Central memory CD4-positive, alpha-beta T cell (primary cell): ENCODE measurements around the gene INO80D.
"Not testable (repeated sequence)": the region's sequence is repeated elsewhere in the genome, so short reads cannot be mapped to it uniquely, and the experiment has no call there.

Experiments used
- DNase-seq: peaks from one replicate; pipeline ENCODE4 v3.0.0; 2022

Gene INO80D

DNA sequence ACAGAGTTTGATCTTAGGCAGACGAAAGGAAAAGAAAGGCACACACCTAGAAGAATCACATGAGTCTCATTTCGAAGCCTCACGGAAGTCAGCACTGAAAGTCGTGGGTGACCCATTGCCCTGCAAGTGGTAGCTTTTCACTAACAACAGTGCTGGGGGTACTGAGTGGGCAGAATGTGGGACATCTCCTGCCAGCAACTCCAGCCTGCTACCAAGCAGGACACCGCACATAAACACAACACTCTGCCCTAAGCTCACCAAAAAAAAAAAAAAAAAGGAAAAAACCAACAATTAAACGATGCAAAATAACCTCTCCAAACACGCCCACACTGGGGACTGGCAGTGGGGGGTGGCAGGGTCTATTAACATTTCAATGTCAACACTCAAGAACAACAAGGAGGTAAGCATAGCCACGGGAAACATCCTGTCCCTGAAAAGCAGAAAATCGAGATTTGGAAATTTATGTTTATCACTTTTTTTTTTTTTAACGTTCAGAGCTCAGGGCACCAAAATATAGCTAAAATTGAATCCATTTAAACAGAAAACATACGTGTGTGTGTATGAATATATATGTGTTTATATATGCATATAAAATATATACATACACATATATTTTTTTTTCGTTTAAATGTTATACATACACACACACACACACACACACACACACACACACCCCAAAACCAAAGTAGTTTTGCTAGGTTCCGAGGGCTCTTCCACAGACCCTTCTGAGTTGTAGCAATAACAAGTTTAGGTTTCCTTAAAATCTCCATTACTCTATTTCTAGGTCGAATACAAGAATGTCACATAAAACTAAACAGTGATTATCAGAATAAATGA is 2.2 kb downstream of the INO80D start:
- DNase-seq = peak; percentile 3

DNA sequence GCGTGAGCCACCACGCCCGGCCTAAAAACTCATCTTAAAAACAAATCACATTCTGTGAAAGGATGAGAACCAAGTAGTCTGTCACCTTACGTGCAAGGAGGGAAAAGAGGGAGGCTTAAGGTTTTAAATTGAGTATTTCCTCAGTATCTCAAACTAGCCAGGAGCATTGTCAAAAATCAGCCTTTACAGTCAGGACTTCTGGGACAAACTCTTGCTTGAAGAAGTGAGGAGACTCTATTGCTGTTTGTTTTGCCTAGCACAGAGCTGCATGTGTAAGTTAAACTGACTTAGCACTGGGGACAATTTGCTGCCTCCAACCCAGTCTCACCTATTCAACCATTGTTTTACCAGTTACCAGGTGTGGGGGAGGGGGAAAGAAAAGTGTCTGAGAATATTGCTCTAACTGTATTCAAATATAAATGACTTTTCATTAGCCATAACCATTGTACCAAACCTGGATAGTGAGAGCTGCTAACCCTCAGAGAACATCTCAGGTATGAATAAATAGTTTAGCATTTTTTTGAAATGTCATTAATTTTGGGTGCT is 3.6 kb downstream of the INO80D start:
- no peak for DNase-seq

DNA sequence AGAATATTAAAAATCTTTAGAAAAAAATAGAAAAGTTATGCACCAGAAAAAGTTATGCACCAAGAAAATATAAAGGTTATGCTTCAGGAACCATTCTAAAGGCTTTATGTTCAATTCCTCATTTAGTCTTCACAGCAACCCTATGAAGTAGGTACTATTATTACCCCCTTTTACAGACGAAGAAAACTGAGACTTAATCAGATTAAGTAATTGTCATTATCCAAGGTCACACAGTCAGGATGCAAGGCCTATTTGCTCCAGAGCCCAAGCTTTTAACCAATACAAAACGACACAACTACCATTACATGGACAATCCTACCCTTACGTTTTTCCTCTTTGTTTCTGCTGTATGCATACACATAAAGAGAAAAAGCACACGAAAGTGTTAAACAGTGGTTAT is 5.0 kb downstream of the INO80D start:
- no peak for DNase-seq

DNA sequence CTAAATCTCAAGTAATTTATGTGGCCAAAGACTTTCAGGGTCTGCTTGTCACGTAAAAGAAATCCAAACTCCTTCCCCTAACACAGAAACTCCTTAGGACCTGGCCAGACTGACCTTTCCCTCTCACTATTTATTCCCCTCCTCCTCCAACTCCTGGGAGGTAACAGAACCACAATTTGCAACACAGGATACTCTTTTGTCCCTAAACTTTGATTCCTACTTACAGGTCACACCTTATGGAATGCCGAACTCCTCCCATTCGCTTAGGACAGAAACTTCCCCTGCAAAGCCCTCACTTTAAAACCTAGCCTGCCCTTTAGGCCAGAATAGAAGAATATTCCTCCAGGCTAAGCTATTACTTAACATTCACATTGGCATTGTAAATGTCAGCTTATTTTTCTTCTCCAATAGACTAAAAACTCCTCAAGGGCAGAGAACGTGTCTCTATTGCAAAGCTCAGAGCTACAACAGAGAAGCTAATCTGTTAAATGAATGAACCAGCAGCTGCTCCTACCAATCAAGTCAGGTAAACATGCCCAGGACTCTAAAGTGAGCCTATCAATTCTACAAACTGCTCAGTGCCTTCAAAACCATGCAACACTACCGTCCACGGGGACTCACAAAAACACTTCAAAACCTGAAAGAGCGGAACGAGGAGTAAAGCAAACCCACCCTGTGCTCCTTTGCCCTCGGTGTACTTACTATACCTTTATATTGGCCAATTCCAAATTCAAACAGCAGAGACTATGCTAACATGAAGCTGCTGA is 6.1 kb downstream of the INO80D start:
- DNase-seq = no peak

DNA sequence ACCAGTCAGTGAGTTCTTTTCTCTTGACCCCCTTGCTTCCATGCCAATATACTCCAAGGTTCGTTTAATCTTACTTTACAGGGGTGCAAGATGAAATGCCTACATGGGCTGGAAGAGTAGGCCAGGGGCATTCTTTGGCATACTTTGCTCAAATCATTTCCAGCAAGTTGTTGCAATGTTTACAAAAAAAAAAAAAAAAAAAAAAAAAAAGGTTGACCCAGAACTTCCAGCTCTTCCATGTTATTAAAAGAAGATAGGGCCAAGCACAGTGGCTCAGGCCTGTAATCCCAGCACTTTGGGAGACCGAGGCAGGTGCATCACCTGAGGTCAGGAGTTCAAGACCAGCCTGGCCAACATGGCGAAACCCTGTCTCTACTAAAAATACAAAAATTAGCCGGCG is 8.1 kb downstream of the INO80D start:
- DNase-seq = not testable (repeated sequence)

DNA sequence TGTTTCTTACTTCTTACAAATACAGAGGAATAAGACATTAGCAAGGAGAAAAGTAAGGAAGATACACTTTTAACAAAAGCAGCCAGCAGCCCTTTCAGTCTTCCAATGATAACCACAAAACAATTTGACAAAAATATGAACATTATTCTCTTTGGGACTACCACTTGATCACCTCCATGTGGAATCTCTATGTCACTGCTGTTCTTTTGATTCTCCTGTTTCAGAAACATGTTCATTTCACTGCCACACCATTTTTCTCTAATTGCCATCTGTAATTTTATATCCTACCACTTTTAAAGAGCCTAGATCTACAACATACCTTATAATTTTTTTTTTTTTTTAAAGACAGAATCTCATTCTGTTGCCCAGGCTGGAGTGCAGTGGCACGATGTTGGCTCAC is 10.9 kb downstream of the INO80D start:
- DNase-seq = no peak

DNA sequence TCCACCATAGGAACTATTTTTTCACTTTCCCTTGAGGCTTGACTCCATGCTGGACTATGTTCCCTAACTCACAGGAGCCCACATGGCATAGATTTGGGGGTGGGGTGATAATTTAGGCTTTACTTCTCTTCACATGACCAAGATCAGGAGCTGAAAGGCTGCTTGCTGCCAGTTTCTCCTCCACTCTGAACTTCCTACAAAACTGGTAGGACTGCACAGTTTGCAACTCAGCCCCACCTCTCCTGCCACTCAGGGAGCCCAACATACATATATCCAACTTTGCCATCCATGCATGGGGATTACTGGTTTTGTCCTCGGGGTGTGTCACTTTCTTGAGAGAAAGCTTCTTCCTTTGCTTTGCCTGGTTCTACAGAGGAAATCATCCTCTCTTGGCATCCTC is 14.2 kb downstream of the INO80D start:
- DNase-seq = no peak

DNA sequence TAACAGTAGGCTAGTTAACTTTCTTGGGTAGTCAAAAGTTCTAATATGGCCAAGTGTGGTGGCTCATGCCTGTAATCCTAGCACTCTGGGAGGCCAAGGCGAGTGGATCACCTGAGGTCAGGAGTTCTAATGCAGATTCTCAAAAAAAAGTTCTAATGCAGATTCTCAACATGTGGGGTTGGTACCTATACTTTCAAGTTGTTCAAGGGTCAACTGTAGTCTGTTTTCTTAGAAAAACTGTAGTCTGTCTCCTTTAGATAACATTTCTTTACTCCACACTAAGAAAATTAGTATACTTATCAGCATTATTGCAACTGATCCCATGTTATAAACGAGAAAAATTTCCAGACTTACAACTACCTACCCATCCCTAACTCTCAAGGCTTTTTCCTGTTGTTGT is 16.6 kb downstream of the INO80D start:
- no peak for DNase-seq

DNA sequence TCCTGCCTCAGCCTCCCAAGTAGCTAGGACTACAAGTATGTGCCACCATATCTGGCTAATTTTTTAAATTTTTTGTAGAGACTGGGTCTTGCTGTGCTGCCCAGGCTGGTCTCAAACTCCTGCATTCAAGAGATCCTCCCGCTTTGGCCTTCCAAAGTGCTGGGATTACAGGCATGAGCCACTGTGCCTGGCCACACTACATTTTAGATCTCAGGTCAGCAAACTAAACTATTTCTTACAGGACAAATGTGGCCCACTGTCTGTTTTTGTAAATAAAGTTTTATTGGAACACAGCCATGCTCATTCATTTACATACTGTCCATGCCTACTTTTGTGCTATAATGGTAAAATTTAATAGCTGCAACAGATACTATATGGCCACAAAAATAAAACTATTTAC is 17.8 kb downstream of the INO80D start:
- no peak for DNase-seq

DNA sequence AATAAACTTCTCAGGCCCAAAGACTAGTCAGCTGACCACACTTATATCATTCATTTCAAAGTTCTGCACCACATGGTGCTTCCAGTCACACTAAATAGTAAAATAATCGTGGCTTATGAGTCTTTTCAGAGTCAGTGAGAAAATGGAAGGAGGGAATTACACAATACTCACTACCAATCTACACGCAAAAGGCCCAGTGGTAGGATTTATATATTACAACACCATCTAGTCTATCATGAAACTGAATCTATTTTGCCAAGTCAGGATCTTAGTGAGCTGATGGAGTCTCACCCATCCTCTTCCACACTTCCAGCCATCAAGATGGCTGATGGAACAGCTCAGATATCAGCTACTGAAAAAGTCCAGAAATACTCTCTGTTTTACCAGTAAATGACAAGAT is 21.9 kb downstream of the INO80D start:
- no peak for DNase-seq

DNA sequence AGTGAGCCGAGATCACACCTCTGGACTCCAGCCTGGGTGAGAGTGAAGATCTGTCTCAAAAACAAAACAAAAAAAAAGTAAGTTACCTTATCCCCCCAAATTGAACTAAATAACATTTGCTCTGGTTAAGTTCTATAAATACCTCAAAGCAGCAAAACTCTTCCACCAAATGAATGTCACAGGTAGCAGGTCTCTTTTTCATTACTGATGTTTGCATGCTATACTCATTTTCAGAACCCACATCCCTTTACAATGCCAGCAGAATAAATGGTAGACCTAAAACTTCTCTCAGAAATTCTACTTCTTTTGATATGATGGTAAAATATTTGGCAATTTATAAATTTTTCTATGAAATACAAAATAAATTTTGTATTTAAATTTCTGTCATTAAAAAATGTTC is 22.3 kb downstream of the INO80D start:
- no peak for DNase-seq

DNA sequence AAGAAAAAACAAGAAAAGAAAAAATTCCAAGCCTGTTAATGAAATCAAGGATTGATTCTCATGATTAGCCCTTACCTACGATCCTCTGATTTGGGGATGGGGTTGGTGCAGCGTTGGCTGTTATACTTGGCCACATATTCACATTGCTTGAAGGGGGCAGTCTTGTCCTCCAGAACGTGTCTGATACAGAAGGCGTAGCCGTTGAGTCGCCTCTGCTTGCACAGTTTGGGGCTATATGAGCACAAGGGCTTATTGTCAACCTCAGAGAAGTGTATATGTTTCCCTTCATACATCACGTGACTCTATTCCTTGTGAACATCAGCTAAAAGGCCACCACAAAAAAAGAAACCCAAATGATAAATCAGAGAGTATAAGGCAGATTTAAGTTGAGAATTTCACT is 23.2 kb downstream of the INO80D start:
- DNase-seq = no peak

DNA sequence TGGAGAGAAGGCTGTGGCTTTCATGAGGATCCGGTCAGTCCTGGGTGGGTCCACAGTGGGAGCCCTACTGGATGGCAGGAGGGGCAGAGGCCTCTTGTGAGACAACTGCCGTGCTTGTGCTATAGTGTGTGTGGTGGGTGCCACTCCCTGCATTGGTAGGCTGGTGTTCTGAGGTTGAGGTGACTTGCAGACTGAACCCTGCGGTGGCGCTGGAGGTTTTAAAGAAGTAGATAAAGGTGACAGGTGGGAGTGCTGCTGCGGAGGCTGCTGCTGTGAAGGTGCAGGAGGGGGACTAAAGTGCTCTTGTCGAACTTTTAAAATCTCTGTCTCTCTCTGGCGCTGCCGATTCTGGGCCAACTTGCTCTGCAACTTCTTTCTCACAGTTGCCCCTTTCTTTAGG is 29.7 kb downstream of the INO80D start:
- no peak for DNase-seq

DNA sequence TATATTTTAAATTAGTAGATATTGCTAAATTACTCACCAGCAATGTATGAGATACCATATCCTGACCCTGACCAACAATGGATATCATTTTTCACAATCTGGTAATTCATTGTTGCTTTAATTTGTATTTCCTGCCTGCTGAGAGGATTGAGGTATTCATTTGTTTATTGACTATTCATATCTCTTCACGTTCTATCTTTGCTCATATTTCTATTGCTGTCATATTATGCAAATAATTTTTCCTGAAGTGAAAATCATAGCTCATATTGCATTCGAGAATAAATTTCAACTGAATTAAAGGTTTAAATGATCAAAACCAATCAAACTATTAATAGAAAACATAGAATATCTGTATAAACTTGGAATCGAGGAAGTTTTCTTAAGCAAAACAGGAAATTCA is 31.0 kb downstream of the INO80D start:
- DNase-seq = no peak

DNA sequence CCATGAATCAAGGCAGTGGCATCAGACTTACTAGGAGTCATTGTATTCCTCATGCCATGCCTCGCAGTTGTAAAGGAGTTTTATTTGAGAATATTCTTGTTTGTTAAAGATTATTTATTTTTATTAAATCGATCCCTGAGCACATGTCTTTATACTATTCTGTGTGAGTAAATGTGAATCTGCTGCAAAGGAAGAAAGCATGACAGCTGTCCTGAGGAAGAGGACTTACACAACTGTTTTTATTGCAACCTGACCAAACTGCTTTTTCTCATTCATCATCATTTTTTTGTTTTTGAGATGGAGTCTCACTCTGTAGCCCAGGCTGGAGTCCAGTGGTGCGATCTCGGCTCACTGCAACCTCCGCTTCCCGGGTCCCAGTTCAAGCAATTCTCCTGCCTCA is 34.1 kb downstream of the INO80D start:
- DNase-seq = no peak

DNA sequence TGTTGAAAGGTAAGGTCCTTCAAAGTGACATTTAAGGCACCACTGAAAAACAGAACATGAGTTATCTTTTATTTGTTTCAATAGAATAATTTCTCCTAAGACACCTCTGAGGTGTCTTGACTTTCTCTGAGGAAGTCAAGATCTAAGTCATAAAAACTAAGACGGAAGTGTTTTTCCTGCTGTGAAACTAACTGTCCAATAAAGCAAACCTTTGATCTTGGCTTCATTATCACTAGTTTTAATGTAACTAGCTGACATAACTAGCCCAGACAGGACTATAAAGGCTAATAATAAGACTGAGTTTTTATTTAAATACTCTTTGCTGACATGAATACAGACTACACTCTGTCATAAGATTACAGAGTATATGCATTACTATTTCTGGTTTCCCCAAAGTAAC is 36.6 kb downstream of the INO80D start:
- no peak for DNase-seq

DNA sequence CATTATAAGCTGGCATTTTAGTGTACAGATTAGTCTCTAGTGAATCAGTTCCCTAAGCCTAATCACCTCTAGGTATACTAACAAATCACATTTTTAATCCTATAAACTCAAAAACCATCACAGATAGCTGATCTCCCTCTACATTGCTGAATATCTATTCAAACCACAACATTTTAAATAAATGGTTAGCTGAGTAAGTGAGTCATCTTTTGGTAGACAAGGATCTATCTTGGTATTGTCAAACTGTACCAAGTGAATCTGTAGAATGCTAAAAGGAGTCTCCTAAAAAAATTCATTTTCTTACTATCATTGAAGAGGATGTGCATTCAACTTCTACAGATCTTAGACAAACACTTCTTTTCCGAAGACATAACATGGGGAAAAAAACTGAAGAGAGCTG is 40.7 kb downstream of the INO80D start:
- DNase-seq = no peak

DNA sequence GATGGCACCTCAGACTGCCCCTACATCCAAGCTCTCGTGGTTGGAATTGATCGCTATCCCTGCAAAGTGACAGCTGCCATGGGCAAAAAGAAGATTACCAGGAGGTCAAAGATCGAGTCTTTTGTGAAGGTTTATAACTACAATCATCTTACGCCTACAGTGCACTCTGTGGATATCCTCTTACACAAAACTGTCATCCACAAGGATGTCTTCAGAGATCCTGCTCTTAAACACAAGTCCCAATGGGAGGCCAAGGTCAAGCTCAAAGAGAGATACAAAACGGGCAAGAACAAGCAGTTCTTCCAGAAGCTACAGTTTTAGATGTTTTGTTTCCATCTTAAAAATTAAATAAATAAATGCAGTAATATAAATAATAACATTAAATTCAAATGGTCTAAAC is 45.4 kb downstream of the INO80D start:
- DNase-seq = no peak

DNA sequence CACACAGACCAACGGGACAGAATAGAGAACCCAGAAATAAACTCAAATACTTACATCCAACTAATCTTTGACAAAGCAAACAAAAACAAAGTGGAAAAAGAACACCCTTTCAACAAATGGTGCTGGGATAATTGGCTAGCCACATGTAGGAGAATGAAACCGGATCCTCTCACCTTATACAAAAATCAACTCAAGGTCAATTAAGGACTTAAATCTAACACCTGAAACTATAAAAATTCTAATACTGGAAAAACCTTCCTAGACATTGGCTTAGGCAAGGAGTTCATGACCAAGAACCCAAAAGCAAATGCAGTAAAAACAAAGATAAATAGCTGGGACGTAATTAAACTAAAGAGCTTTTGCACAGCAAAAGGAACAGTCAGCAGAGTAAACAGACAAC is 50.6 kb downstream of the INO80D start:
- not testable (repeated sequence) for DNase-seq

DNA sequence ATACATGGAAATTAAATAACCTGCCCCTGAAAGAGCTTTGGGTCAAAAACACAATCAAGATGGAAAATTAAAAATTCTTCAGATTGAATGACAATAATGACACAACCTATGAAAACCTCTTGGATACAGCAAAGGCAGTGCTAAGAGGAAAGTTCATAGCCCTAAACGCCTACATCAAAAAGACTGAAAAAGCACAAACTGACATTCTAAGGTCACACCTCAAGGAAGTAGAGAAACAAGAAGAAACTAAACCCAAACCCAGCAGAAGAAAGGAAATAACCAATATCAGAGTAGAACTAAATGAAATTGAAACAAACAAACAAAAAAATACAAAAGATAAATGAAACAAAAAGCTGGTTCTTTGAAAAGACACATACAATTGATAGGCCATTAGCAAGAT is 52.5 kb downstream of the INO80D start:
- not testable (repeated sequence) for DNase-seq

DNA sequence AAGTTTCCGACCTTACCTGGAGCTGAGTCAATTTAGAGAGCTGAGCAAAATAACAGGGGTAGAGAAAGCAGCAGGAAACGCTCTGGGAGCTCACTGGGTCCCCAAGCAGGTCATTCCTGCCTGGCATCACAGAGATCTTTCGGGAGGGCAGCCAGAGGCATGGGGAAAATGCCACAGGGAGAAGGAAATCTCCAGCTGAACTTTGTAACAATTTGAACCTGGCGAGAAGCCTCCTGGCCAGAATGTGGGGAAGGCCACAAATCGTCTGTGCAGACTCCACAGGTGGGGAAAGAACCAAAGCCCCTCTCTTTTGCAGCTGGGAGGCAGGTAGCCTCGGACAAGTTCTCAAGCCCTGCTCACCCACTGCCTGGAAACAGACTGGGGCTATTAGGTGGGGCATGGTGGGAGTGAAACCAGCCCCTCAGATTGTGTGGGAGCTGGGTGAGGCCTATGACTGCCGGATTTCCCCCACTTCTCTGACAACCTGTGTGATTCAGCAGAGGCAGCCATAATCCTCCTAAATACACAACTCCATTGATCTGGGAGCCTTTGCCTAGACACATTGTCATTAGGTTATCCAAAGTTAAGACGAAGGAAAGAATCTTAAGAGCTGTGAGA is 53.9 kb downstream of the INO80D start:
- no peak for DNase-seq

DNA sequence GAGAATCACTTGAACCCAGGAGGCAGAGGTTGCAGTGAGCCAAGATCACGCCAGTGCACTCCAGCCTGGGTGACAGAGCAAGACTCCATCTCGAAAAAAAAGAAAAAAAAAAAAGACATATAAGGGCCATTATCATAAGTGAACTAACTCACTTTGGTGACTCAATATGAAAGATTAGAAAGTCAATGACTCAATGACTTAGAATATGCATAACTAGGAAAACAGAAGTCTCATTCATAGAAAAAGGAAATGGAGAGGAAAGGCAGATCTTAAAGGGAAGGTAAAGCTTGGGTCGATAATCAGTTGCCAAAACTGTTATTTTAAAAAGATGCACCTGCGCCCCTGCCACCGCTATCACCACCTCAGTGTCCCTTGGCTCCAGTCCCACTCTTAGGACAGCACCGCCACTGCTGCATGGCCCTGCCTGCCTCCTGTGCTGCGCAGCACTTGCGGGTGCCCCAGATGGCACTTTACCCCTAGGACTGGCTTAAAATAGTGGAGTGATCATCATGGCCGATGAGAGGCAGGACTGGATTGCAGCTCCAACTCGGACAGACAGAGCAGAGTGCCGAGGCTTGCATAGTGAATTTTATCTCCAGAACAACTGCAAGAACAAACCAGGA is 54.7 kb downstream of the INO80D start:
- DNase-seq = no peak

DNA sequence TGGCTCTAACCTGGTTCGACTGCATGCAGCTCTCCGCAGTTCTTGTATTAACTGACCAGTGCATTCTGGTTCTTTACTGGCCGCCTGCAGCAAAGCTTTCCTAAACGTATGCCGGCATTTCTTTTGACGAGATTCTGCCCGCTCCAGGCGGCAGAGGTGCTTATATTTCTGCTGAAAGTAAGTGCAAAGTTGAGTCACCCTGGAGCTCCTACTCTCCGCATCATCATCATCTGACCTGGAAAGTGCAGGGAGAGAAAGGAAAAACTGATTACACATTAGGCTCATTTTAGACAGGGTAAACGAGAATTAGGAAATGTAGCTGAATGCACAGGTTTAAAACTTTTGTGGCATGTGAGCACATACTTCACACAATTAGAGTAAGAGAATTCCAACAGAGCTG is 57.9 kb downstream of the INO80D start:
- no peak for DNase-seq
